Panc1 (cell line): ENCODE results near the gene CFAP126. TPM values are rescaled to one million over a fixed set of nuclear protein-coding genes. Genes with fewer than 3 reads are reported as not detected.
"Not testable (repeated sequence)": the region's sequence is repeated elsewhere in the genome, so short reads cannot be mapped to it uniquely, and the experiment has no call there.

Experiments
- ATAC-seq: fragments of 200-7000 bp; cut with Tn5 transposase; 2 replicates; pipeline ENCODE4 v1.9.1; 2020; ENCODE audit warnings: mild to moderate bottlenecking, moderate library complexity
- BruUV-seq: library from RNA; stranded (reverse); fragments of 400-500 nt; replicated peaks from 2 replicates; lab custom pipeline; 2021; lab: Mats Ljungman, UMichigan
- CTCF ChIA-PET: fragments of 300-600 bp; sonication (Branson Sonifier 250); formaldehyde crosslinking; loops from one replicate; lab custom pipeline; 2022; ENCODE audit warnings: antibody characterized with exemption; lab: Charles Lee
- POLR2A ChIA-PET: fragments of 300-600 bp; sonication (Branson Sonifier 250); formaldehyde crosslinking; loops from one replicate; lab custom pipeline; 2022; ENCODE audit warnings: antibody characterized with exemption; lab: Charles Lee
- DNase-seq: peaks from one replicate; pipeline ENCODE4 v3.0.0-alpha.2; 2010; ENCODE audit warnings: low read depth, low spot score
- H3K27ac ChIP-seq: 2 replicates; pipeline ENCODE4 v1.5.1; 2011; ENCODE audit warnings: mild to moderate bottlenecking, low read length, inconsistent platforms
- H3K27me3 ChIP-seq: fragments of 200-500 bp; sonication (Bioruptor generic); 2 replicates; pipeline ENCODE4 v1.6.0; 2014; ENCODE audit warnings: low read length, inconsistent platforms; ENCODE audit not compliant: control insufficient read depth, insufficient read depth
- H3K36me3 ChIP-seq: fragments of 200-500 bp; sonication (Bioruptor generic); 2 replicates; pipeline ENCODE4 v1.5.1; 2014; ENCODE audit warnings: inconsistent platforms, mild to moderate bottlenecking, low read length, moderate library complexity; ENCODE audit not compliant: control insufficient read depth, insufficient read depth
- H3K4me1 ChIP-seq: 2 replicates; pipeline ENCODE4 v1.5.1; 2011; ENCODE audit warnings: inconsistent platforms, mild to moderate bottlenecking, low read length, moderate library complexity; ENCODE audit not compliant: control insufficient read depth, insufficient read depth
- H3K4me3 ChIP-seq, 2 experiments: 2 replicates each; pipeline ENCODE4 v1.5.1; 2011 to 2012; ENCODE audit warnings: low read depth in 2 of 2, low read length in 2 of 2, mild to moderate bottlenecking in 2 of 2, inconsistent platforms in 1 of 2, moderate library complexity in 1 of 2
- H3K9me3 ChIP-seq: fragments of 200-500 bp; sonication (Bioruptor generic); 2 replicates; pipeline ENCODE4 v1.5.1; 2014; ENCODE audit warnings: low read depth, mild to moderate bottlenecking, inconsistent platforms, low read length, moderate library complexity; ENCODE audit not compliant: control insufficient read depth, insufficient read depth
- POLR2AphosphoS5 ChIP-seq: IDR thresholded peaks from 2 replicates; pipeline ENCODE4 v1.6.1; 2012; ENCODE audit warnings: mild to moderate bottlenecking, low read depth, low read length, moderate library complexity
- SIN3A ChIP-seq: IDR thresholded peaks from 2 replicates; pipeline ENCODE4 v1.6.1; 2012; ENCODE audit warnings: low read depth, mild to moderate bottlenecking, low read length, moderate library complexity, borderline replicate concordance; ENCODE audit not compliant: insufficient read depth
- TCF7L2 ChIP-seq: IDR thresholded peaks from 2 replicates; pipeline ENCODE4 v1.6.1; 2011; ENCODE audit warnings: mild to moderate bottlenecking, low read depth, low read length, inconsistent platforms
- in situ Hi-C: cut with HindIII; loops from 2 replicates; pipeline ENCODE4 v1.10.0; 2016; ENCODE audit warnings: low sequenced_read_pairs, low pct_unique_long_range_greater_than_20kb
- intact Hi-C: fragments of 100-400 bp; cut with micrococcal nuclease; formaldehyde crosslinking; loops from one replicate; pipeline ENCODE4 v1.10.0; 2022; ENCODE audit not compliant: unreplicated experiment
- total RNA-seq: library from RNA; stranded (reverse); gene quantifications from one replicate; pipeline ENCODE4 v1.2.1, GENCODE V29; 2021; ENCODE audit not compliant: unreplicated experiment
- TF ChIP-seq, protein P1 (sequence below), 2 experiments: IDR thresholded peaks; 2 replicates each; pipeline ENCODE4 v1.6.1; 2011 to 2012; ENCODE audit warnings: low read depth in 2 of 2, control low read depth in 1 of 2, low read length in 1 of 2, mild to moderate bottlenecking in 1 of 2, moderate library complexity in 1 of 2; ENCODE audit not compliant: insufficient read depth in 1 of 2
- TF ChIP-seq, protein P2 (sequence below): fragments of 450-650 bp; IDR thresholded peaks from 2 replicates; pipeline ENCODE4 v1.5.1; 2017; ENCODE audit warnings: mild to moderate bottlenecking

CFAP126 gene
- total RNA-seq, 1 experiment from 2014 or later, result not detected

- no peaks in the 10 kb centered on the region for H3K36me3 ChIP-seq
- peak overlapping the region; percentile 77 for H3K27ac ChIP-seq
- in situ Hi-C loops (no loop called here), intact Hi-C loops (no loop called here)
- CTCF ChIA-PET, result interaction anchor here (0.7 kb wide), 1 partner anchor 193 kb away, joined by 3 read pairs; no protein-coding TSS in a partner anchor
- BruUV-seq, result no TSS peak
- TF ChIP-seq, protein P1, sequence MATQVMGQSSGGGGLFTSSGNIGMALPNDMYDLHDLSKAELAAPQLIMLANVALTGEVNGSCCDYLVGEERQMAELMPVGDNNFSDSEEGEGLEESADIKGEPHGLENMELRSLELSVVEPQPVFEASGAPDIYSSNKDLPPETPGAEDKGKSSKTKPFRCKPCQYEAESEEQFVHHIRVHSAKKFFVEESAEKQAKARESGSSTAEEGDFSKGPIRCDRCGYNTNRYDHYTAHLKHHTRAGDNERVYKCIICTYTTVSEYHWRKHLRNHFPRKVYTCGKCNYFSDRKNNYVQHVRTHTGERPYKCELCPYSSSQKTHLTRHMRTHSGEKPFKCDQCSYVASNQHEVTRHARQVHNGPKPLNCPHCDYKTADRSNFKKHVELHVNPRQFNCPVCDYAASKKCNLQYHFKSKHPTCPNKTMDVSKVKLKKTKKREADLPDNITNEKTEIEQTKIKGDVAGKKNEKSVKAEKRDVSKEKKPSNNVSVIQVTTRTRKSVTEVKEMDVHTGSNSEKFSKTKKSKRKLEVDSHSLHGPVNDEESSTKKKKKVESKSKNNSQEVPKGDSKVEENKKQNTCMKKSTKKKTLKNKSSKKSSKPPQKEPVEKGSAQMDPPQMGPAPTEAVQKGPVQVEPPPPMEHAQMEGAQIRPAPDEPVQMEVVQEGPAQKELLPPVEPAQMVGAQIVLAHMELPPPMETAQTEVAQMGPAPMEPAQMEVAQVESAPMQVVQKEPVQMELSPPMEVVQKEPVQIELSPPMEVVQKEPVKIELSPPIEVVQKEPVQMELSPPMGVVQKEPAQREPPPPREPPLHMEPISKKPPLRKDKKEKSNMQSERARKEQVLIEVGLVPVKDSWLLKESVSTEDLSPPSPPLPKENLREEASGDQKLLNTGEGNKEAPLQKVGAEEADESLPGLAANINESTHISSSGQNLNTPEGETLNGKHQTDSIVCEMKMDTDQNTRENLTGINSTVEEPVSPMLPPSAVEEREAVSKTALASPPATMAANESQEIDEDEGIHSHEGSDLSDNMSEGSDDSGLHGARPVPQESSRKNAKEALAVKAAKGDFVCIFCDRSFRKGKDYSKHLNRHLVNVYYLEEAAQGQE (IDR thresholded peaks at IDR 0.05; ENCODE audit: insufficient read depth in 1 of 2, low read depth in 2 of 2, low read length in 1 of 2), result no peak
- no peak for TF ChIP-seq SIN3A
- DNase-seq, result no peak
- POLR2A ChIA-PET, result no interaction called here
- H3K4me1 ChIP-seq, result peaks cover 37% of the 10 kb centered on the region
- ATAC-seq, result peak; percentile 62
- H3K9me3 ChIP-seq, result no peaks in the 10 kb centered on the region
- H3K27me3 ChIP-seq, result no peaks in the 10 kb centered on the region
- H3K4me3 ChIP-seq, result no peak overlapping the region
These were observed 40.9 kb upstream of the CFAP126 start for GRCh38 chr1:161408429-161409052.

DNA sequence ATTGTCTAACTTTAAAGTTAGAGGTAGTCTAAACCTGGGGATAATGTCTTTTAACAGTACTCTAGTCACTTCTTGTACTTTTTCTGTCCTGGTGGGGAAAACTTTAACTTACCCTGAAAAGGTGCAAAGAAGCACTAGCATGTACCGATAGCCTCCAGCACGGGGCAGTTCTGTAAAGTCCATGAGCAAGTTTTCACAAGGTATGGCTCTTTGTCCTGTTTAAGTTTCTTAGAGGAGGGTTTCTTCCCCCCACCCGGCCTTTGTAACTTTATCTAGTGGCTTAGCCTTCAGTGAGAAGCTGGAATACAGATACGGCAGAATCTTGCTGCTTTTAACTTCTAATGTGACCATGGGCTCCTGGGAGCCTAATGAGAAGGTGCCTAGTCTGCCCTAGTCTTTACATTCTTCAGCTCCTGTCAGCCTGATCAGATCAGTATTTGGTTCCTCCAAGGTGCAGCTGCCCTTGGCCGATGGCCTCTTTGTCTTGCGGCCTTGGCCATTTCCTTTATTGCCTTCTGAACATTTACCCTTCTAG is 39.8 kb upstream of the CFAP126 start:
- Histone ChIP-seq H3K9me3 (no peaks in the 10 kb centered on the region), H3K4me3 (no peak overlapping the region), H3K27me3 (no peaks in the 10 kb centered on the region), H3K36me3 (no peaks in the 10 kb centered on the region), H3K27ac (peak overlapping the region; percentile 77), H3K4me1 (peaks cover 37% of the 10 kb centered on the region)
- no TSS peak for BruUV-seq
- TF ChIP-seq TCF7L2, result no peak
- TF ChIP-seq, protein P1 (IDR thresholded peaks at IDR 0.05; ENCODE audit: insufficient read depth in 1 of 2, low read depth in 2 of 2, low read length in 1 of 2), result no peak
- TF ChIP-seq, protein P2, sequence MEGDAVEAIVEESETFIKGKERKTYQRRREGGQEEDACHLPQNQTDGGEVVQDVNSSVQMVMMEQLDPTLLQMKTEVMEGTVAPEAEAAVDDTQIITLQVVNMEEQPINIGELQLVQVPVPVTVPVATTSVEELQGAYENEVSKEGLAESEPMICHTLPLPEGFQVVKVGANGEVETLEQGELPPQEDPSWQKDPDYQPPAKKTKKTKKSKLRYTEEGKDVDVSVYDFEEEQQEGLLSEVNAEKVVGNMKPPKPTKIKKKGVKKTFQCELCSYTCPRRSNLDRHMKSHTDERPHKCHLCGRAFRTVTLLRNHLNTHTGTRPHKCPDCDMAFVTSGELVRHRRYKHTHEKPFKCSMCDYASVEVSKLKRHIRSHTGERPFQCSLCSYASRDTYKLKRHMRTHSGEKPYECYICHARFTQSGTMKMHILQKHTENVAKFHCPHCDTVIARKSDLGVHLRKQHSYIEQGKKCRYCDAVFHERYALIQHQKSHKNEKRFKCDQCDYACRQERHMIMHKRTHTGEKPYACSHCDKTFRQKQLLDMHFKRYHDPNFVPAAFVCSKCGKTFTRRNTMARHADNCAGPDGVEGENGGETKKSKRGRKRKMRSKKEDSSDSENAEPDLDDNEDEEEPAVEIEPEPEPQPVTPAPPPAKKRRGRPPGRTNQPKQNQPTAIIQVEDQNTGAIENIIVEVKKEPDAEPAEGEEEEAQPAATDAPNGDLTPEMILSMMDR, result no peak
- no peak for TF ChIP-seq POLR2AphosphoS5
- TF ChIP-seq SIN3A, result no peak
- intact Hi-C loops, result no loop called here
- no peak for DNase-seq
- in situ Hi-C loops, result no loop called here
- ATAC-seq, result no peak
- CTCF ChIA-PET, result no interaction called here
- POLR2A ChIA-PET, result interaction anchor here (0.6 kb wide), 1 partner anchor 549 kb away, joined by 3 read pairs; no protein-coding TSS in a partner anchor

DNA sequence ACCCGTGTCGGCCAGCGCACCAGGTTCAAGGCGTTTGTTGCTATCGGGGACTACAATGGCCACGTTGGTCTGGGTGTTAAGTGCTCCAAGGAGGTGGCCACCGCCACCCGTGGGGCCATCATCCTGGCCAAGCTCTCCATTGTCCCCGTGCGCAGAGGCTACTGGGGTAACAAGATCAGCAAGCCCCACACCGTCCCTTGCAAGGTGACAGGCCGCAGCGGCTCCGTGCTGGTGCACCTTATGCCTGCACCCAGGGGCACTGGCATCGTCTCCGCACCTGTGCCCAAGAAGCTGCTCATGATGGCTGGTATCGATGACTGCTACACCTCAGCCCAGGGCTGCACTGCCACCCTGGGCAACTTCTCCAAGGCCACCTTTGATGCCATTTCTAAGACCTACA is 38.9 kb upstream of the CFAP126 start:
- BruUV-seq, intact Hi-C loops, POLR2A ChIA-PET, H3K27me3 ChIP-seq, DNase-seq, H3K27ac ChIP-seq, H3K36me3 ChIP-seq, H3K4me3 ChIP-seq, CTCF ChIA-PET, H3K9me3 ChIP-seq, ATAC-seq, in situ Hi-C loops: not testable (repeated sequence)
- peaks cover 47% of the 10 kb centered on the region for H3K4me1 ChIP-seq
